ENCODE data around the gene MAGEB17.

GRCh38 chrX:16141422-16142245 is 25.6 kb upstream of the MAGEB17 start:
- TF ChIP-seq CTCF (optimal IDR thresholded peaks at IDR 0.05 in 1 of 3, IDR thresholded peaks at IDR 0.05 in 1 of 3, conservative IDR thresholded peaks at IDR 0.05 in 1 of 3; ENCODE audit: extremely low read depth in 1 of 3, insufficient read depth in 2 of 3, low read length in 3 of 3): no peak
- no peak for TF ChIP-seq EZH2 (IDR thresholded peaks at IDR 0.05; ENCODE audit: low read length)
